H9 (cell line): ENCODE data around the gene KRR1. TPM values are rescaled to one million over a fixed set of nuclear protein-coding genes. Genes with fewer than 3 reads are reported as not detected.

Source experiments
- DNase-seq: peaks from one replicate; pipeline ENCODE4 v3.0.0-alpha.2; 2017
- H2AFZ ChIP-seq: one replicate; pipeline ENCODE4 v1.6.1; 2013; ENCODE audit warnings: mild to moderate bottlenecking, low read length, control low read depth, moderate library complexity
- H2AK5ac ChIP-seq: 2 replicates; pipeline ENCODE4 v1.6.1; 2013; ENCODE audit warnings: low read length, control low read depth, mixed read lengths; ENCODE audit not compliant: insufficient read length
- H2BK120ac ChIP-seq: one replicate; pipeline ENCODE4 v1.6.1; 2013; ENCODE audit warnings: low read depth, mild to moderate bottlenecking, low read length, control low read depth, inconsistent platforms; ENCODE audit not compliant: poor library complexity, severe bottlenecking
- H2BK12ac ChIP-seq: 2 replicates; pipeline ENCODE4 v1.6.1; 2013; ENCODE audit warnings: low read length, control low read depth, mixed read lengths, low read depth; ENCODE audit not compliant: insufficient read length
- H2BK15ac ChIP-seq: 2 replicates; pipeline ENCODE4 v1.6.1; 2013; ENCODE audit warnings: low read depth, low read length, control low read depth
- H2BK20ac ChIP-seq: one replicate; pipeline ENCODE4 v1.6.1; 2013; ENCODE audit warnings: low read depth, mild to moderate bottlenecking, low read length, control low read depth, inconsistent platforms; ENCODE audit not compliant: poor library complexity, severe bottlenecking
- H2BK5ac ChIP-seq: 2 replicates; pipeline ENCODE4 v1.6.1; 2013; ENCODE audit warnings: low read length, control low read depth, mixed read lengths; ENCODE audit not compliant: insufficient read length
- H3K14ac ChIP-seq: 2 replicates; pipeline ENCODE4 v1.6.1; 2013; ENCODE audit warnings: low read length, control low read depth; ENCODE audit not compliant: insufficient read depth
- H3K18ac ChIP-seq: 2 replicates; pipeline ENCODE4 v1.6.1; 2013; ENCODE audit warnings: low read depth, mild to moderate bottlenecking, mixed read lengths, low read length, control low read depth; ENCODE audit not compliant: insufficient read length
- H3K23ac ChIP-seq: 2 replicates; pipeline ENCODE4 v1.6.1; 2013; ENCODE audit warnings: low read length, control low read depth, mixed read lengths, low read depth; ENCODE audit not compliant: insufficient read length
- H3K23me2 ChIP-seq: 2 replicates; pipeline ENCODE4 v1.6.1; 2013; ENCODE audit warnings: low read depth, mild to moderate bottlenecking, mixed read lengths, low read length, control low read depth; ENCODE audit not compliant: insufficient read length, poor library complexity, severe bottlenecking
- H3K27ac ChIP-seq: 2 replicates; pipeline ENCODE4 v1.5.1; 2013; ENCODE audit warnings: low read length, control low read depth, mixed read lengths, low read depth; ENCODE audit not compliant: insufficient read length
- H3K27me3 ChIP-seq: 2 replicates; pipeline ENCODE4 v1.6.1; 2013; ENCODE audit warnings: low read length, control low read depth, inconsistent platforms; ENCODE audit not compliant: insufficient read depth
- H3K4ac ChIP-seq: 2 replicates; pipeline ENCODE4 v1.6.1; 2013; ENCODE audit warnings: low read depth, mild to moderate bottlenecking, control low read depth, inconsistent platforms, low read length, moderate library complexity
- H3K4me1 ChIP-seq: 2 replicates; pipeline ENCODE4 v1.6.1; 2013; ENCODE audit warnings: low read length, control low read depth, inconsistent platforms; ENCODE audit not compliant: insufficient read depth
- H3K4me2 ChIP-seq: 2 replicates; pipeline ENCODE4 v1.6.1; 2013; ENCODE audit warnings: low read length, control low read depth, mixed read lengths; ENCODE audit not compliant: insufficient read length, insufficient read depth
- H3K56ac ChIP-seq: 2 replicates; pipeline ENCODE4 v1.6.1; 2013; ENCODE audit warnings: low read depth, mild to moderate bottlenecking, mixed read lengths, low read length, control low read depth; ENCODE audit not compliant: insufficient read length
- H3K79me1 ChIP-seq: 2 replicates; pipeline ENCODE4 v1.6.1; 2013; ENCODE audit warnings: low read depth, mild to moderate bottlenecking, moderate library complexity, low read length, control low read depth, inconsistent platforms; ENCODE audit not compliant: insufficient read depth, poor library complexity, severe bottlenecking
- H3K79me2 ChIP-seq: 2 replicates; pipeline ENCODE4 v1.6.1; 2013; ENCODE audit warnings: low read length, control low read depth, inconsistent platforms; ENCODE audit not compliant: insufficient read depth
- H3K9ac ChIP-seq: 2 replicates; pipeline ENCODE4 v1.6.1; 2013; ENCODE audit warnings: low read length, control low read depth, mixed read lengths; ENCODE audit not compliant: insufficient read length; ENCODE audit errors: extremely low read depth
- H3K9me3 ChIP-seq: one replicate; pipeline ENCODE4 v1.6.1; 2013; ENCODE audit warnings: low read depth, low read length, inconsistent platforms; ENCODE audit not compliant: control insufficient read depth
- H3T11ph ChIP-seq: one replicate; pipeline ENCODE4 v1.6.1; 2013; ENCODE audit warnings: mild to moderate bottlenecking, low read length, control low read depth, inconsistent platforms
- H4K20me1 ChIP-seq: one replicate; pipeline ENCODE4 v1.6.1; 2013; ENCODE audit not compliant: control insufficient read depth, insufficient read length, insufficient read depth
- H4K5ac ChIP-seq: 2 replicates; pipeline ENCODE4 v1.6.1; 2013; ENCODE audit warnings: low read depth, mild to moderate bottlenecking, mixed read lengths, low read length, control low read depth; ENCODE audit not compliant: insufficient read length
- H4K8ac ChIP-seq: replicated peaks from 2 replicates; pipeline ENCODE4 v1.6.1; 2013; ENCODE audit warnings: low read length, control low read depth, mixed read lengths, low read depth; ENCODE audit not compliant: insufficient read length
- H4K91ac ChIP-seq: 2 replicates; pipeline ENCODE4 v1.6.1; 2013; ENCODE audit warnings: low read depth, mild to moderate bottlenecking, moderate library complexity, mixed read lengths, low read length, control low read depth; ENCODE audit not compliant: insufficient read length
- H3K27ac Mint-ChIP-seq, 3 experiments: 2 replicates in 2 of 3; 3 replicates in 1 of 3; pipeline ENCODE4 v1.8.0; 2020 to 2021; ENCODE audit warnings: mixed read lengths in 3 of 3, mild to moderate bottlenecking in 1 of 3, moderate library complexity in 1 of 3
- H3K27me3 Mint-ChIP-seq: 2 replicates; pipeline ENCODE4 v1.8.0; 2021; ENCODE audit warnings: low read depth, mild to moderate bottlenecking, moderate library complexity, mixed read lengths
- H3K36me3 Mint-ChIP-seq, 3 experiments: 2 replicates in 2 of 3; 3 replicates in 1 of 3; pipeline ENCODE4 v1.8.0; 2020 to 2021; ENCODE audit warnings: low read depth in 3 of 3, mixed read lengths in 3 of 3; ENCODE audit not compliant: insufficient read depth in 1 of 3
- H3K4me1 Mint-ChIP-seq, 2 experiments: 2 replicates each; pipeline ENCODE4 v1.8.0; 2020; ENCODE audit warnings: mixed read lengths in 2 of 2
- H3K4me3 Mint-ChIP-seq, 2 experiments: 2 replicates in 1 of 2; 3 replicates in 1 of 2; pipeline ENCODE4 v1.8.0; 2020 to 2021; ENCODE audit warnings: mild to moderate bottlenecking in 2 of 2, mixed read lengths in 2 of 2, moderate library complexity in 1 of 2
- H3K9me3 Mint-ChIP-seq, 2 experiments: 2 replicates in 1 of 2; 3 replicates in 1 of 2; pipeline ENCODE4 v1.8.0; 2020; ENCODE audit warnings: mild to moderate bottlenecking in 2 of 2, mixed read lengths in 2 of 2, moderate library complexity in 1 of 2
- WGBS: extraction: QIAGEN DNeasy Blood & Tissue Kit; methylation state at CpG from one replicate; pipeline ENCODE4 v1.1.7; 2013; ENCODE audit warnings: missing lambda C conversion rate, low lambda C conversion rate, mixed read lengths; ENCODE audit not compliant: insufficient read length; ENCODE audit errors: extremely low coverage; 5-methylcytosine and 5-hydroxymethylcytosine counted together
- total RNA-seq: library from RNA; stranded (reverse); gene quantifications from 2 replicates; pipeline ENCODE4 v1.2.1, GENCODE V29; 2021
- TF ChIP-seq, protein P1 (sequence below): fragments of 200-600 bp; sonication (generic); conservative IDR thresholded peaks from 3 replicates; pipeline ENCODE4 v1.8.0; 2021; ENCODE audit warnings: antibody characterized with exemption, mild to moderate bottlenecking

Gene KRR1
- total RNA-seq, 1 experiment from 2014 or later: 88.9 TPM

DNA sequence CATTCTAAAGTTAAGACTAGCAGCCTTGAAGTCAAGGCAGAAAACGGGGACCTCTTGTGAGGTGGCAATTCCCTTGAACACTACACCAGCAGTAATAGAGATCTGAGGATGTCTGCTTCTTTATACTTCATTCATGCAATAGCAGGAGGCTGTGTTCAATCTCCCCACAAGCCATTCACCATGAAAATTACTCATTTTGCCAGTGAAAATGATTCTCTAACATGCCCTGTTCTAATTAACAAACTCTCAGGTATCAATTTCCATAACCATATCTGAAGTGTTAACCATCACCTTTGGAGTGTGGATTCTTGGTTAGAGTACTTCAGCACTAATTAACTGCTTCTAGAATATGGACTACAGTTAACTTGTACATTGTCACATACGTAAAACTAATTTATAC lies 34.3 kb downstream of the KRR1 start:
- Histone ChIP-seq H3K23ac (no peak overlapping the region), H2BK120ac (no peak overlapping the region), H3K9me3 (no peaks in the 10 kb centered on the region), H3K27me3 (no peaks in the 10 kb centered on the region), H3K14ac (no peak overlapping the region), H2BK12ac (no peak overlapping the region), H3K4ac (no peak overlapping the region), H3K4me2 (no peak overlapping the region), H3K79me1 (no peaks in the 10 kb centered on the region), H3K56ac (no peak overlapping the region), H2AK5ac (no peak overlapping the region), H4K91ac (no peak overlapping the region), H2BK15ac (no peak overlapping the region), H4K20me1 (no peaks in the 10 kb centered on the region), H4K8ac (no peak overlapping the region), H3K23me2 (no peaks in the 10 kb centered on the region), H3T11ph (no peak overlapping the region), H3K79me2 (no peaks in the 10 kb centered on the region), H2BK5ac (no peak overlapping the region), H2AFZ (no peak overlapping the region), H4K5ac (no peak overlapping the region), H3K27ac (no peak overlapping the region), H3K18ac (no peak overlapping the region), H3K4me1 (peaks cover 3% of the 10 kb centered on the region; the same call in 1 of the 2 replicates), H2BK20ac (no peak overlapping the region), H3K9ac (no peak overlapping the region)
- no peaks in the 10 kb centered on the region for H3K27me3 Mint-ChIP-seq
- H3K4me1 Mint-ChIP-seq: peaks cover 5 to 12% of the 10 kb centered on the region in 2 experiments
- WGBS: no CpG with 5 or more reads among the region's 2 CpGs
- H3K36me3 Mint-ChIP-seq: no peaks in the 10 kb centered on the region
- TF ChIP-seq, protein P1, sequence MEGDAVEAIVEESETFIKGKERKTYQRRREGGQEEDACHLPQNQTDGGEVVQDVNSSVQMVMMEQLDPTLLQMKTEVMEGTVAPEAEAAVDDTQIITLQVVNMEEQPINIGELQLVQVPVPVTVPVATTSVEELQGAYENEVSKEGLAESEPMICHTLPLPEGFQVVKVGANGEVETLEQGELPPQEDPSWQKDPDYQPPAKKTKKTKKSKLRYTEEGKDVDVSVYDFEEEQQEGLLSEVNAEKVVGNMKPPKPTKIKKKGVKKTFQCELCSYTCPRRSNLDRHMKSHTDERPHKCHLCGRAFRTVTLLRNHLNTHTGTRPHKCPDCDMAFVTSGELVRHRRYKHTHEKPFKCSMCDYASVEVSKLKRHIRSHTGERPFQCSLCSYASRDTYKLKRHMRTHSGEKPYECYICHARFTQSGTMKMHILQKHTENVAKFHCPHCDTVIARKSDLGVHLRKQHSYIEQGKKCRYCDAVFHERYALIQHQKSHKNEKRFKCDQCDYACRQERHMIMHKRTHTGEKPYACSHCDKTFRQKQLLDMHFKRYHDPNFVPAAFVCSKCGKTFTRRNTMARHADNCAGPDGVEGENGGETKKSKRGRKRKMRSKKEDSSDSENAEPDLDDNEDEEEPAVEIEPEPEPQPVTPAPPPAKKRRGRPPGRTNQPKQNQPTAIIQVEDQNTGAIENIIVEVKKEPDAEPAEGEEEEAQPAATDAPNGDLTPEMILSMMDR: no peak
- H3K9me3 Mint-ChIP-seq: no peaks in the 10 kb centered on the region
- no peak overlapping the region for H3K27ac Mint-ChIP-seq
- DNase-seq: no peak
- no peak overlapping the region for H3K4me3 Mint-ChIP-seq
